Activated CD4-positive, alpha-beta T cell treated with anti-CD3 and anti-CD28 coated beads for 48 hours (primary cell): ENCODE measurements around the gene MIOS.

Source experiments
- DNase-seq: peaks from one replicate; pipeline ENCODE4 v3.0.0-alpha.2; 2020

Gene MIOS

DNA sequence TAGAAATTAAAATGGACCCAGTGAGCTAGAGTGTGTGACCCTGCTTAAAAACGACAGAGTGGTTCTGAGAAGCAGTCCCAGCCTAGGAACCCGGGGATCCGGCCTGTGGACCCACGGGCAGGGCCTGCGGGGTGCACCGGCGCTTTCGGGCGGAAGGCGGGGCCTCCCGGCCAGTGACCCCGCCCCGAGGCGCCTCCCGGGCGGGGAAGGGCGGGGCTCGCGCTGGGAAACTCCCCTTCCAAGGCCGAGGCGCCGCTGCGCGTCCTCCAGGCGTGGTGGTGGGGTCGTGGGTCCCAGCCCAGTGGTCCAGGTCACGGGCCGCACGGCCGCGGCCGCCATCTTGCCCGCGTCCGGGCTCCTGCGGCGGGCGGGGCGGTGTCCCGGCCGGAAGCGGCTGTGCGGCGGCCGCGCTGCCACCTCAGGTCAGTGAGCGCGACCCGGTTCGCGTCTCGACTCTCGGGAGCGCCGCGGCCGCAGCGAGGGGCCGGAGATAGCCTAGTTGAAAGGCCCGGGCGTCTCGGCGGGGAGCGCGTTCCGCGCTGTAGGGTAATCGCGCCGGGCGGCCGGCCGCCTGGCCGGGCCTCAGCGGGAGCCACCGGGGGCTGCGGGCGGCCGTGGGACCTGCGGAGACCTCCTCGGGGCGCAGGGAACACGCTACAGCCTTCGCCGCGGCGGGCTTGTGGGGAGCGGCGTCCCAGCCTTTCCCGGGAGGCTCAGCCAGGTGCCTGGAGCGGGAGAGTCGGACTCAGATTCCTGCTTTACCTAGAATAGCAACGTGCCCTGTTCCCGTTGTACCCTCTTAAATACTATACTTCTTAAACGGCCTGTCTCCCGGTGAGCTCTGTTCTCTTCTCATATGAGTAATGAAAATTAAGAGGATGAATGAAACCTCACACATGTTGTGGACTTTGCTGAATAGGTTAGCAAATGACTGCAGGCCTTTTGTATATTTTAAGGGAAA, at the start of gene MIOS:
MIOS (plus strand) TSS at position 234 of the 961 bp plus-strand sequence. CDS start 5,592 bp downstream, outside the sequence.
- peak; percentile 85 for DNase-seq

- DNase-seq: no peak
These were observed 48.9 kb upstream of the MIOS start for GRCh38 chr7:7517754-7518153.

- no peak for DNase-seq
These were observed 47.6 kb upstream of the MIOS start for GRCh38 chr7:7519056-7519455.

DNA sequence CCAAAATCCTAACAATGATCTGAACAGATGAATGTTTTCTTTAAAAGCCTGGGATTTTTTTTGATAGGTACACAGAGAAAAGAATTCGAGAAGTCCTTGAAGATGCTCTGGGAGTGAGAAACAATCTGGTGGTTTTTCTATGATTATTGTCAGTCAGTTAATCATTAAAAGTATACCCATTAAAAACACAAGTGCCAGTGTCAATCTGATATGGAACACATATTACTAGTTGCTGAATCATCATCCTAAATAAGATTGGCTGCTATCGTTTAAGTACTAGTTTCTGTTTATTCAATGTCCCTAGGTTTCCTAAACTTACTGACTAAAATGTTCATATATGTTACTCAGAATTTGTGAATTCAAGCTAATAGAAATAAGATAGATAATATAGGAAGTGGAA, 47.2 kb upstream of the MIOS start:
- DNase-seq: no peak

DNA sequence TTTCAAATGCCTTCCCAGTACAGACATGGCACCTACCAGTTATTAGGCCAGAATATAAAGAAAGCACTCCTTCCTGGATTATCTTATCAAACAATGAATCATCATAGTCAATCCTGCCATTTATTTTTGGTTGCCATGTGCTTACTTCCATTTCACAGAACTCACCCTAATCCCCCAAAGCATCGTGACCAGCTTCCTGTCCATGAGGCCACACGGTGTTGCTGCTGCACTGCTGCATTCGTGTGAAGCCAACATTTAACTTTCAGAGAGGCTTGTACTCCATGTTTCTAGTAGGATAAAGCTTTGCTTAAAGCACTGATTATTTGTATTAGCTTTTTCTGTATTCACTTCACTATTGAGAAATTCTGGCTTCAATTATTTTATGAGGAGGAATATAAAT, 45.4 kb upstream of the MIOS start:
- no peak for DNase-seq

- DNase-seq: no peak
These were observed 44.3 kb upstream of the MIOS start for GRCh38 chr7:7522421-7522820.

- DNase-seq: no peak
These were observed 42.6 kb upstream of the MIOS start for GRCh38 chr7:7524121-7524520.

DNA sequence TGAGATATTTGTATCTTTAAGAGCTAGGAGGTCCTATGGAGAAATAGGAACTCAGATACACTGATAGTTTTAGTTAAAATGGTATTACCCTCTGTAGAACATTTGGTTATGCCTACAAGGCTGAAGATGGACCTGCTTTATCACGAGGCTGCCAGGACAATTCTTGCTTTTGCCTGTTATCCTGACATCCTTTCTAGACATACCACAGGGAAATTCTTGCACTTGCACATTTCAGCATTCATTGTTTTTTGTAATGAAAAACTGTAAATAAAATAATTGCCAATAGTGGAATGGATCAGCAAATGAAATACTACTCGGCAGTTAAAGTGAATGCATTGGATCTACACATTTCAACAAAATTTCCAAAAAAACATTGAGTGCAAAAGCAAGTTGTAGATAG, 40.7 kb upstream of the MIOS start:
- no peak for DNase-seq

DNA sequence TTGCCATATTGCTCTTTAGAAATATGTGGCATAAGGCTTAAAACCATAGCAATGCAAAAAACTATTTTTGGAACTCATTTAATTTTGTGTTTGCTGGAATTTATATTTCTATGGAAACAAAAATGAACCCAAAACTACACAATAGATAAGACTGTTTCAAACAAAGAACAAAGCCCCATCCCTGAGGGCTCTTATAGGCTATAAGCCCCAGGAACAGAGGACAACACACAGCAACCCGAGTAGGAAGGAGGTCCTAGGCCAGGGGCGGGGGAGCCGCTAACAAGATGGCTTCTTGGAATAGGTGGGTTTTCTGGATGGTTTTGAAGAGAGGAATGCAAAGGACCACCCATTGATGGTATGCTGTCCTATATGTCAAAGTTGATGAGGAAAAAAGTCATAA, 39.6 kb upstream of the MIOS start:
- DNase-seq: no peak

- DNase-seq: no peak
These were observed 37.4 kb upstream of the MIOS start for GRCh38 chr7:7529328-7529727.

DNA sequence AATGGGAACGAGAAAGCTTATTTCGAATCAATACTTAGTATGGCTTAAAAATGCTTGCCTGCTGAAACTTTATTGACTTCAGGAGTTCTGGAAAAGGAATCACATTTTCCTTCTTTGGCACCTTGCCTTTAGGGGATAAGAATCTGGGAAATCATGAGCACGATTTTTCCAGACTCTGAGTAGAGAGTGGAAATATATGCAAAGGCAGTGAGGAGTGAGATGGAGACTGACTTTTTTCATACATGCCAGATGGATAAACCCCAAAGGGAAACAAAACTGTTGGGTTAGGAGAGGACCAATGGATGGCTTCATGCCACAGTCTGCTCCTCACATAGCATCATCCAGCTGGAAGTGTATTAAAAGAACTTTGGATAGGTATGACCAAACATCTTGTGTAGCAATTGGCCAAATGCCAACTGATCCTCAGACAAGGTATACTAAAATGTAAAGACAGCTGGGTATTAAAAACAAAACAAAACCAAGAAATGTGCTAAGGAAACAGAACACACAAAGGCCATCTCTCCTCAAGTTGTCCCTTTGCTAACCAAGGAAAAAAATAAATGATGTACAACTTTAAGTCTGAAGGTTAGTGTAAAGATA, 32.8 kb upstream of the MIOS start:
- no peak for DNase-seq

DNA sequence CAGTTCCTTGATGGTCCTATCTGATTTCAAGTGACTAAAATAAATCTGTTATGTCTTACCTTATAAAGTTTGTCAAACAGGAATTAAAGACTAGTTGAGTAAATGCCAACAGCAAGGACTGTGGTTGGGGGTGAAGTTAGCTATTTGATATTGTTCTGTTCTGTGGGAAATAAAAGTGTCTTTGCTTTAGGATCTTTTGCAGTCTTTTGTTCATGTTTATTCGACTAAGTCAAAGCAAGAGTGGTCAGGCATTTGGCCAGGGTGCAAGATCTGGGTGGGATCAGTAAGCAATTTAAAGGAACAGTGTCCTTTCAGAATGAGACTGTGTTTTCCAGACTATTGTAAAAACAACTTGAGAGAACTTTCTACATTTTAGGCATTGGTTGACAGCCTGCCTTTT, 31.0 kb upstream of the MIOS start, which contains the start of gene COL28A1:
COL28A1 (minus strand) TSS at position 183 of the 400 bp plus-strand sequence. CDS start 2,998 bp downstream, outside the sequence.
- DNase-seq: no peak

- DNase-seq: no peak
These were observed 30.2 kb upstream of the MIOS start for GRCh38 chr7:7536396-7537019.

GRCh38 chr7:7537711-7538110, 29.0 kb upstream of the MIOS start:
- DNase-seq: no peak

DNA sequence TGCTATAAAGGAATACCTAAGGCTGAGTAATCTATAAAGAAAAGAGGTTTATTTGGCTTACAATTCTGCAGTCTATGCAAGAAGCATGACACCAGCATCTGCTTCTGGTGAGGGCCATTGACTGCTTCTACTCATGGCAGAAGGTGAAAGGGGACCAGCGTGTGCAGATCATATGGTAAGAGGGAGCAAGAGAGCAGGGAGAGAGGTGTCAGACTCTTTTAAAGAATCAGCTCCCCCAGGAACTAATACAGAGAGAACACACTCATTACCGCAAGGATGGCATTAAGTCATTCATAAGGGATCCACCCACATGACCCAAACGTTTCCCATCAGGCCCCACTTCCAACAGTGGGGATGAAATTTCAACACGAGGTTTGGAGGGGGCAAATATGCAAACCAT, 27.5 kb upstream of the MIOS start:
- DNase-seq: no peak

GRCh38 chr7:7539711-7540110, 27.0 kb upstream of the MIOS start:
- no peak for DNase-seq

DNA sequence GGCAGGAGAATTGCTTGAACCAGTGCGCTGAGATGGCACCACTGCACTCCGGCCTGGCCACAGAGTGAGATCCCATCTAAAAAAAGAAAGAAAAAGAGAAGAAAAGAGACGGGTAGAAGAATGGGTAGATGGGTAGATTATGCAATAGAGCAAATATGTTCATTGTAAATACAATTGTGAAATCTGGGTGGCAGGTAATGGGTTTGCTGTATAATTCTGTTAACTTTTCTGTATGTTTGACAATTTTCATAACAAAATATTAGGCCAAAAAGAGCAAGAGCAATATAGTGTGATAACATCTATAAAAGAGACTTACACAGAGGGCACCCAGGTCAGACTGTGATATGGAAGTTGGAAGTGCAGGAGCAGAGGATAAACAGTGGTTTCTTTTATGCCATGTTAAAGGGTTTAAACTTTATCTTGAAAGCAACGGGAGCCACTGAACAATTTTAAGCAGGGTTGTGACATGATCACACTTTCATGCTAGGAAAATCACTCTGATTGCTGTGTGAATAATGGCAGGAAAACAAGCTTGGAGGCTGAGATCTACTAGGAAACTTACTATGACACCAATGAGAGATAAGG, 24.3 kb upstream of the MIOS start:
- no peak for DNase-seq

- DNase-seq: no peak
These were observed 18.3 kb upstream of the MIOS start for GRCh38 chr7:7548407-7548806.

DNA sequence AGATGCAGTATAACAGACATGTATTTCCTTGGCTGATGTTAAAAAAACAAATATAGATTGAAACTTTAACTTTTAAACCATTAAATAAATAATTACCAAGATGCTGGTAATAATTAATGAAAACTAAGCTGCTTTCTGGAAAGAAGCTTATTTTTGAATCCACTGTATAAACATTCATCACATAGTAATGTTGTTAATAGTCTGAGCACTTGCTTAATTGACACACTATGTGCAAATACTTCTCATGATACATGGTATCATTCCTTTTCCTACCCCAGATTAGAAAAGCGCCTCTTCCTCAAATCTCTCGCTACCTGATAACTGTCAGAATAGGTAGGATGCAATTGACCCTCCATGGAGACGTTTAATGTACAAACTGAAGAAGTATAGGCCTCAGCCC, 16.0 kb upstream of the MIOS start:
- DNase-seq: no peak

DNA sequence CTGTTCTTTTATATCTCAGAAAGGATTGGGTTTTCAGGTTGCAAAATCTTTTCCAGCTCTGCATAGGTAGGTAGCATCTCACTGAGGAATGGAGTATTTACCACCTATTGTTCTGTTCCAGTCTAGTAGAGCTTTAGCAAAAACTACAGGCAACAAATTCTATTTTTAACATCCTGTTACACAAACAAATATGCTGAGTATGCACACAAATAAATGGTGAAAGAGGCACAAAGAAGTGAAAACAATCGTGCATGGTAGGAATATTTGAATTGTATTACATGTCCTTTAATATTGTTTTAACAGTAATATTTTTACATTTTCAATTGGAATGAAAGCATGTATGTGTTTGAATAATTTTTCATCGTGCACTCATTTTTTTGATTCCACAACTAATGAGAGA, 14.5 kb upstream of the MIOS start:
- no peak for DNase-seq

DNA sequence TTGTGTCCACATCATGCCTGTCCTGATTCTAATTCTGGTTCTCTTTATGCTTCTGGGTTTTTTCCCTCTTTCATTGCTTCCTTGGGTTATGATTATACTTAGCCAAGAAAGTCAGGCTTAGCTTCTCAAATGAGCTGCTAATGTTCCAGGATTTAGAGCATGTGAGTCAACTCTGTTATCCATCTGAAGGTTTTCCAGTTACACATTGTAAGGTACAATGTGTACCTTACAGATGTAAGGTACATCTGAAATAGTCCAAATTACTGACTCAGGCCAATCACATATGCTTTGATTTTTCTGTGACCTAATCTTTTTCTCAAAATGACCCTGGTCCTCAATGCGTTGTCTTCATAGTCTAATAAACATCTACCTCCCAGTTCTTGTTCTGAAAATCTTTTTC, 13.3 kb upstream of the MIOS start:
- no peak for DNase-seq

- DNase-seq: no peak
These were observed 12.7 kb upstream of the MIOS start for GRCh38 chr7:7554021-7554432.
